HepG2 (cell line): Measurements from ENCODE around the gene GRIK2. TPM values are rescaled to one million over a fixed set of nuclear protein-coding genes. Genes with fewer than 3 reads are reported as not detected.

Experiments used
- ATAC-seq: fragments of 200-7000 bp; cut with Tn5 transposase; 3 replicates; pipeline ENCODE4 v1.9.1; 2020; ENCODE audit warnings: mild to moderate bottlenecking, moderate library complexity
- BruUV-seq: library from RNA; stranded (reverse); fragments of 400-500 nt; replicated peaks from 2 replicates; lab custom pipeline; 2021; lab: Mats Ljungman, UMichigan
- CTCF ChIA-PET: fragments of 300-600 bp; formaldehyde crosslinking; extraction: SDS; loops from one replicate; lab custom pipeline; 2021; ENCODE audit warnings: low total read pairs, inconsistent platforms, low intra/inter-chr PET ratio; lab: Yijun Ruan, JAX
- POLR2A ChIA-PET: fragments of 350-600 bp; sonication (Branson Sonifier 250); formaldehyde crosslinking; loops from one replicate; lab custom pipeline; 2020; ENCODE audit warnings: antibody characterized with exemption, inconsistent platforms; lab: Yijun Ruan, JAX
- DNase-seq: peaks from one replicate; pipeline ENCODE4 v3.0.0-alpha.2; 2015; ENCODE audit warnings: low spot score
- FAIRE-seq: peaks from 3 replicates; lab custom pipeline; 2011; peaks lifted over from hg19 to GRCh38; lab: Jason Lieb, UNC
- H2AFZ ChIP-seq: one replicate; pipeline ENCODE4 v1.6.1; 2011; ENCODE audit warnings: low read length, inconsistent platforms
- H3K27ac ChIP-seq: fragments of 300-600 bp; 3 replicates; pipeline ENCODE4 v1.8.0; 2011; ENCODE audit warnings: mixed run types, mild to moderate bottlenecking, mixed read lengths, low read length, inconsistent platforms; ENCODE audit not compliant: insufficient read depth; ENCODE audit errors: extremely low read length
- H3K27me3 ChIP-seq, 2 experiments: fragments of 200-600 bp in 1 of 2; 2 replicates in 1 of 2; 3 replicates in 1 of 2; pipeline versions ENCODE4 v1.6.0 to v1.8.0; 2011; ENCODE audit warnings: low read length in 2 of 2, mild to moderate bottlenecking in 2 of 2, moderate library complexity in 2 of 2, inconsistent platforms in 1 of 2; ENCODE audit not compliant: insufficient read depth in 2 of 2, control insufficient read depth in 1 of 2
- H3K36me3 ChIP-seq, 2 experiments: fragments of 200-600 bp in 1 of 2; replicated peaks in 1 of 2; 2 replicates in 1 of 2; 3 replicates in 1 of 2; pipeline versions ENCODE4 v1.5.1 to v1.8.0; 2011; ENCODE audit warnings: low read length in 2 of 2, inconsistent platforms in 1 of 2; ENCODE audit not compliant: insufficient read depth in 2 of 2, control insufficient read depth in 1 of 2
- H3K4me1 ChIP-seq: 2 replicates; pipeline ENCODE4 v1.5.1; 2012; ENCODE audit warnings: low read length, inconsistent platforms; ENCODE audit not compliant: insufficient read depth
- H3K4me2 ChIP-seq: 2 replicates; pipeline ENCODE4 v1.6.0; 2011; ENCODE audit warnings: low read depth, low read length, inconsistent platforms
- H3K4me3 ChIP-seq, 3 experiments: fragments of 200-600 bp in 1 of 3; sonication (generic), shearing (Covaris generic) in 1 of 3; replicated peaks in 1 of 3; 2 replicates each; pipeline ENCODE4 v1.5.1; 2011 to 2016; ENCODE audit warnings: low read length in 3 of 3, inconsistent platforms in 2 of 3, low read depth in 2 of 3, mild to moderate bottlenecking in 2 of 3, control low read depth in 1 of 3, mixed read lengths in 1 of 3; ENCODE audit not compliant: insufficient read depth in 1 of 3
- H3K79me2 ChIP-seq: one replicate; pipeline ENCODE4 v1.6.1; 2011; ENCODE audit warnings: low read length, inconsistent platforms; ENCODE audit not compliant: insufficient read depth
- H3K9ac ChIP-seq: 2 replicates; pipeline ENCODE4 v1.6.0; 2011; ENCODE audit warnings: mild to moderate bottlenecking, low read depth, low read length, inconsistent platforms; ENCODE audit not compliant: insufficient read depth
- H3K9me3 ChIP-seq: 2 replicates; pipeline ENCODE4 v1.5.1; 2012; ENCODE audit warnings: mild to moderate bottlenecking, low read length
- H4K20me1 ChIP-seq: 2 replicates; pipeline ENCODE4 v1.6.0; 2011; ENCODE audit warnings: inconsistent platforms, mild to moderate bottlenecking, low read length, moderate library complexity; ENCODE audit not compliant: insufficient read depth
- AGO2 ChIP-seq: fragments of 200-400 bp; formaldehyde crosslinking; optimal IDR thresholded peaks from 2 replicates; pipeline ENCODE3; 2017; ENCODE audit warnings: mild to moderate bottlenecking, low read depth, low read length, moderate library complexity
- CBX2 ChIP-seq, 2 experiments: fragments of 200-600 bp in 1 of 2; sonication (generic); formaldehyde crosslinking in 1 of 2; IDR thresholded peaks; 2 replicates each; pipeline versions ENCODE4 v1.7.0 to v1.8.1; 2018 to 2022; ENCODE audit warnings: low read depth in 2 of 2, low read length in 1 of 2, mild to moderate bottlenecking in 1 of 2, missing genetic modification reagents in 1 of 2
- DMAP1 ChIP-seq: IDR thresholded peaks from 2 replicates; pipeline ENCODE4 v1.6.1; 2016
- E2F1 ChIP-seq: sonication (generic); formaldehyde crosslinking; IDR thresholded peaks from 2 replicates; pipeline ENCODE4 v1.5.0; 2020; ENCODE audit warnings: missing genetic modification reagents
- ETS1 ChIP-seq: sonication (generic); formaldehyde crosslinking; IDR thresholded peaks from 2 replicates; pipeline ENCODE4 v1.4.0; 2020; ENCODE audit warnings: missing genetic modification reagents
- FIP1L1 ChIP-seq: fragments of 200-400 bp; formaldehyde crosslinking; IDR thresholded peaks from 2 replicates; pipeline ENCODE4 v1.6.1; 2018; ENCODE audit warnings: low read depth, mild to moderate bottlenecking, low read length, moderate library complexity, borderline replicate concordance; ENCODE audit not compliant: insufficient read depth
- KDM2A ChIP-seq: sonication (generic); formaldehyde crosslinking; IDR thresholded peaks from 2 replicates; pipeline ENCODE4 v1.4.0; 2020; ENCODE audit warnings: low read depth, missing genetic modification reagents, borderline replicate concordance
- THAP9 ChIP-seq: sonication (generic); formaldehyde crosslinking; IDR thresholded peaks from 2 replicates; pipeline ENCODE4; 2020; ENCODE audit warnings: missing genetic modification reagents, mild to moderate bottlenecking, borderline replicate concordance
- TOPORS ChIP-seq: sonication (generic); formaldehyde crosslinking; IDR thresholded peaks from 2 replicates; pipeline ENCODE4 v1.8.0; 2023; ENCODE audit warnings: mild to moderate bottlenecking, missing genetic modification reagents
- ZEB1 ChIP-seq: IDR thresholded peaks from 2 replicates; pipeline ENCODE4 v1.6.1; 2012; ENCODE audit warnings: mild to moderate bottlenecking, low read depth, inconsistent platforms; ENCODE audit not compliant: insufficient replicate concordance
- ZNF160 ChIP-seq: sonication (generic); formaldehyde crosslinking; IDR thresholded peaks from 2 replicates; pipeline ENCODE4 v1.8.0; 2022; ENCODE audit warnings: mild to moderate bottlenecking, inconsistent platforms, missing genetic modification reagents
- ZNF230 ChIP-seq: sonication (generic); formaldehyde crosslinking; IDR thresholded peaks from 2 replicates; pipeline ENCODE4 v1.4.0; 2020; ENCODE audit warnings: mild to moderate bottlenecking, missing genetic modification reagents
- WGBS: methylation state at CpG from one replicate; pipeline ENCODE4 v1.1.6; 2017; ENCODE audit warnings: low lambda C conversion rate; 5-methylcytosine and 5-hydroxymethylcytosine counted together
- in situ Hi-C: cut with HindIII; loops from 2 replicates; pipeline ENCODE4 v1.10.0; 2017; ENCODE audit warnings: low pct_unique_long_range_greater_than_20kb; ENCODE audit not compliant: extremely low pct_ligation_motif_present
- intact Hi-C: fragments of 100-400 bp; cut with micrococcal nuclease; formaldehyde crosslinking; loops from one replicate; pipeline ENCODE4 v1.10.0; 2022; ENCODE audit not compliant: unreplicated experiment
- polyA plus RNA-seq, 8 experiments: library from polyadenylated mRNA; depleted of rRNA in 3 of 8; stranded (reverse) in 7 of 8; unstranded in 1 of 8; fragments of >200 nt; fragmentation: Illumina TruSeq in 4 of 8; extraction: Trizol in 4 of 8; gene quantifications; 2 replicates each; pipeline versions ENCODE4 v1.2.1 to v1.2.3, GENCODE V29; 2011 to 2016; ENCODE audit warnings: low read depth in 4 of 8, missing spikeins in 1 of 8, mixed read lengths in 1 of 8; ENCODE audit not compliant: insufficient read depth in 1 of 8
- total RNA-seq, 5 experiments: library from RNA; depleted of rRNA; stranded (reverse); fragments of >200 nt; fragmentation: Illumina TruSeq; extraction: Trizol; gene quantifications; 2 replicates each; pipeline ENCODE4 v1.2.3, GENCODE V29; 2016; ENCODE audit warnings: low read depth in 1 of 5

GRIK2 gene
- total and polyA plus RNA-seq, 2 of the 13 experiments (the other 11 are each of a cell fraction or from before 2014, with no cell fraction given), result not detected

- TF ChIP-seq THAP9, result no peak
- no peak for TF ChIP-seq KDM2A (CRISPR knock-in tag)
- no peak for TF ChIP-seq E2F1 (CRISPR knock-in tag)
- TF ChIP-seq ZNF160 (CRISPR knock-in tag), result no peak
- TF ChIP-seq AGO2, result no peak
Observed at GRCh38 chr6:101433141-101433540, 39.6 kb downstream of the GRIK2 start (continued).

GRCh38 chr6:101434601-101435000, 41.1 kb downstream of the GRIK2 start:
- no peaks in the 10 kb centered on the region for H4K20me1 ChIP-seq
- no peak overlapping the region for H3K4me2 ChIP-seq
- H2AFZ ChIP-seq, result no peak overlapping the region
- ChIA-PET CTCF (no interaction called here), POLR2A (no interaction called here)
- no TSS peak for BruUV-seq
- no peak overlapping the region for H3K4me3 ChIP-seq
- no peak for DNase-seq
- H3K27ac ChIP-seq, result no peak overlapping the region
- ATAC-seq, result no peak
- no peaks in the 10 kb centered on the region for H3K27me3 ChIP-seq
- no peaks in the 10 kb centered on the region for H3K4me1 ChIP-seq
- H3K9me3 ChIP-seq, result no peaks in the 10 kb centered on the region
- TF ChIP-seq FIP1L1 (no peak), KDM2A (CRISPR knock-in tag) (no peak), ZNF230 (CRISPR knock-in tag) (no peak), ETS1 (no peak), CBX2 (IDR thresholded peaks at IDR 0.05; ENCODE audit: low read depth, low read length) (no peak), CBX2 (CRISPR knock-in tag; IDR thresholded peaks at IDR 0.05; ENCODE audit: low read depth) (no peak), DMAP1 (no peak), TOPORS (no peak), ZEB1 (no peak)
- intact Hi-C loops, result no loop called here
- no peaks in the 10 kb centered on the region for H3K36me3 ChIP-seq
- WGBS, result 0% methylated on average over 2 of the region's 2 CpGs
- in situ Hi-C loops, result no loop called here
- no peaks in the 10 kb centered on the region for H3K79me2 ChIP-seq
- H3K9ac ChIP-seq, result no peak overlapping the region
- FAIRE-seq, result no peak
